Skeletal muscle satellite cell (primary cell): Measurements from ENCODE around the gene CAMTA1. TPM values are rescaled to one million over a fixed set of nuclear protein-coding genes. Genes with fewer than 3 reads are reported as not detected.

Source experiments
- H3K27me3 ChIP-seq: 2 replicates; pipeline ENCODE4 v1.7.0; 2013; ENCODE audit warnings: low read length; ENCODE audit not compliant: control insufficient read depth, insufficient read depth
- H3K36me3 ChIP-seq: 2 replicates; pipeline ENCODE4 v1.7.0; 2013; ENCODE audit warnings: mild to moderate bottlenecking, control low read depth, low read length; ENCODE audit not compliant: insufficient read depth
- H3K4me1 ChIP-seq: 2 replicates; pipeline ENCODE4 v1.7.0; 2013; ENCODE audit warnings: low read length; ENCODE audit not compliant: control insufficient read depth, insufficient read depth
- H3K4me2 ChIP-seq: 2 replicates; pipeline ENCODE4 v1.7.0; 2013; ENCODE audit warnings: mild to moderate bottlenecking, low read length
- H3K4me3 ChIP-seq: 2 replicates; pipeline ENCODE4 v1.7.0; 2013; ENCODE audit warnings: low read length
- H3K9ac ChIP-seq: 2 replicates; pipeline ENCODE4 v1.7.0; 2013; ENCODE audit warnings: mild to moderate bottlenecking, low read depth, low read length, moderate library complexity
- H3K9me3 ChIP-seq: replicated peaks from 2 replicates; pipeline ENCODE4 v1.7.0; 2013; ENCODE audit warnings: mild to moderate bottlenecking, control low read depth, low read length
- small RNA-seq: library from RNA; depleted of rRNA; stranded (forward); fragments of <200 nt; gene quantifications from one replicate; pipeline ENCODE3, GENCODE V24; 2012

CAMTA1 gene

GRCh38 chr1:7811476-7811875 is 1026.2 kb downstream of the CAMTA1 start:
- Histone ChIP-seq H3K4me1 (peaks cover 6% of the 10 kb centered on the region), H3K36me3 (no peaks in the 10 kb centered on the region), H3K9me3 (peaks cover 9% of the 10 kb centered on the region), H3K4me3 (no peak overlapping the region), H3K27me3 (no peaks in the 10 kb centered on the region), H3K9ac (no peak overlapping the region), H3K4me2 (no peak overlapping the region)

- H3K9ac ChIP-seq: no peak overlapping the region
- peaks cover 9% of the 10 kb centered on the region for H3K9me3 ChIP-seq
- peaks cover 6% of the 10 kb centered on the region for H3K4me1 ChIP-seq
- no peaks in the 10 kb centered on the region for H3K36me3 ChIP-seq
- H3K4me3 ChIP-seq: no peak overlapping the region
- H3K4me2 ChIP-seq: no peak overlapping the region
- no peaks in the 10 kb centered on the region for H3K27me3 ChIP-seq
These were observed 1028.6 kb downstream of the CAMTA1 start for GRCh38 chr1:7813677-7814373.

Small RNA genes within 50 kb of the gene (small RNA-seq; reads per million reads assigned to genes)
- not detected for gene AL359881.1
- not detected for gene AL590128.1
- 0.35 reads per million for gene RNU1-8P
